Right ventricle myocardium superior (tissue), 1 donor: Measurements from ENCODE around the gene LNPEP. TPM values are rescaled to one million over a fixed set of nuclear protein-coding genes. Genes with fewer than 3 reads are reported as not detected.
A peak's percentile ranks its signal among the peaks of the same experiment; 100 is the strongest.

Experiments
- ATAC-seq: fragments of 200-7000 bp; cut with Tn5 transposase; one replicate; pipeline ENCODE4 v1.9.1; 2020; ENCODE audit warnings: mild to moderate bottlenecking; ENCODE audit not compliant: poor library complexity
- DNase-seq: peaks from one replicate; pipeline ENCODE4 v3.0.0-alpha.2; 2020
- intact Hi-C: fragments of 100-400 bp; cut with DNase I; formaldehyde crosslinking; loops from one replicate; pipeline ENCODE4 v1.11.2; 2022
- total RNA-seq: library from RNA; stranded (reverse); fragmentation: NEBNext Ultra II Directional; extraction: Animal tissue kit (Norgen Biotek cat#: 25700); gene quantifications from one replicate; pipeline ENCODE4 v1.2.1, GENCODE V29; 2021
- donor health status: DM: no; HTN: yes; CAD: no; lungs with severe emphysema.

The LNPEP gene
- total RNA-seq, 1 donor from 2014 or later: 44.4 TPM

DNA sequence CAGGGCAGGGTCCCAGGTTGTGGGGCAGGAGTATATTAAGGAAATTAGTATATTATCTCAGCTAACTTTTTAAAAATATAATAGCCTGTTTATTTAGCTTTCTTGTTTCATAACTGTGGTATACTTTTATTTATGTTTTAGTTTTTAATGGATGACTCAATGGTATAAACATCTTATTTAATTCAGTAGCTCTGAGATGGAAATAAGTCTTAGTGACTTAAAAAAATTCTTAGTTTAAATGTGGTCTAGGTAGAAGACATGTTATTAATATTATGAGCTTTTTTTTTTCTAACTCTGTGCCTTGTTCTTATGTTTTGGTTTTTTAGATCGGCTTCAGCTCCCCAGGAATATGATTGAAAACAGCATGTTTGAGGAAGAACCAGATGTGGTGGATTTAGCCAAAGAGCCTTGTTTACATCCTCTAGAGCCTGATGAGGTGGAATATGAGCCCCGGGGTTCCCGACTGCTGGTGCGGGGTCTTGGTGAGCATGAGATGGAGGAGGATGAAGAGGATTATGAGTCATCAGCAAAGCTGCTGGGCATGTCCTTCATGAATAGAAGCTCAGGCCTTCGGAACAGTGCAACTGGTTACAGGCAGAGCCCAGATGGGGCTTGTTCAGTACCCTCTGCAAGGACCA, 43.1 kb downstream of the LNPEP start:
- ATAC-seq: no peak
- no peak for DNase-seq
- intact Hi-C loops: loop anchor here (5.0 kb wide), 1 partner anchor 42 kb away; the partner anchor contains the start of gene LNPEP

DNA sequence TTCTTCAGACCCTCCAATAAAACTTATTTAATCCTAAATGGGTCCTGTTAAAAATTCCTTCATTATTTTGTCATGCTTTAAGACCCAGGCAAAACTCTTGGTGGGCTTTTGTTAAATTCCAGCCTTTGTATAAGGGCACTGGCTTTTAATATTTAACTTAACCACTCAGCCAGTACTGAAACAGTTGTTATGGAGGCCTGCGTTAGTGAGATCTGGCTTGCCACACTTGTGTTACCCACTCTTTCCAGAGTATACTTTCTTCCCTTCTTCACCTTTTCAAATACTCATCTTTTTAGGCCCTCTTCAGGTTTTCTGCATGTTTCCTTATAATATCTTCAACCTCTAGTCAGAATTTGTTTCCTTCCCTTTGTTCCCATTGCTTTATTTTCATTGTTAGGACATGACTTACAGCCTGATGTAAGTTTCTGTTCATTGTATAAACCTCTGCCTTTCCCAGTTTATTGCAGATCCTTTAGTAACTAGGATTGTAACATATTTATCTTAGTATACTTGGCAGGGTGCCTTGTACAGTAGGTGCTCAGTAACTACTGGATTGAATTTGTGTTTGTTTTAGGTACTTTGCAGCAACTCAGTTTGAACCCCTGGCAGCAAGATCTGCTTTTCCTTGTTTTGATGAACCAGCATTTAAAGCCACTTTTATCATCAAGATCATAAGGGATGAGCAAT, 48.8 kb downstream of the LNPEP start:
- DNase-seq: no peak
- peak; percentile 43 for ATAC-seq
- intact Hi-C loops: loop anchor here (10.0 kb wide), 1 partner anchor 110 kb away; the partner anchor contains the start of gene ERAP2

DNA sequence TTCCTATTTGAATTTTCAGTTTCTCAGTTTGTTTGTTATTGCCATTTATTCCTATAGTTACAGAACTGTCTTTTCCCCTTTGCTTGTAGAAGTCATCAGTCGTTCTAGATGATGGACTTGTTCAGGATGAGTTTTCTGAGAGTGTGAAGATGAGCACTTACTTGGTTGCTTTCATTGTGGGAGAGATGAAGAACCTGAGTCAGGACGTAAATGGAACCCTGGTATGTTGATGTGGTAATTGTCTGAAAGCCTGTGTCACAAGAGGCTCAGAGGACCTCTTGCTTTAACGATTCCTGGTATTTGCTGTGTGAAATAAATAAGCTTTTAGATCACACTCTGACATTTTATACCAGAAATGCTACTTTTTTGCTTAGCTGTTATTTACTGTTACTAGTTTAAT, 50.6 kb downstream of the LNPEP start:
- DNase-seq (no peak), ATAC-seq (no peak)
- intact Hi-C loops: loop anchor here (10.0 kb wide), 1 partner anchor 112 kb away; the partner anchor contains the start of gene ERAP2

DNA sequence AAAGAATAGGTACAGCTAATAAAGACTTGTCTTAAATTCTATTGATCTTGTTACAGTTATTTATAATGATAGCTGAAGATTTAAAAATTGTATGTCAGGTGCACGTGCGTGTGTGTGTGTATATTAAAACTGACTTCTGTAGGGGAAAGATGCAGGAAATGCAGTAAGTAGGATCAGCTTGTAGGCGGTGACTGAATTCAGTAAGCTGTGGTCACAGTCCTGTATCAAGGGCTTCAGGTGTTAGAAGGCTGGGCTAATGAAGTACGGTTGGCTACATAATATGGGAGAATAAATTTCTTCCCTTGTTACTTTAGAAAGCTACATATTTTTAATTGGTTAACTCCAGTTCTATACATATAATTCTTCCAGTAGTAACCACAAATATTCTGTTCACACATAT, 54.2 kb downstream of the LNPEP start:
- DNase-seq (no peak), ATAC-seq (no peak)
- intact Hi-C loops: no loop called here

DNA sequence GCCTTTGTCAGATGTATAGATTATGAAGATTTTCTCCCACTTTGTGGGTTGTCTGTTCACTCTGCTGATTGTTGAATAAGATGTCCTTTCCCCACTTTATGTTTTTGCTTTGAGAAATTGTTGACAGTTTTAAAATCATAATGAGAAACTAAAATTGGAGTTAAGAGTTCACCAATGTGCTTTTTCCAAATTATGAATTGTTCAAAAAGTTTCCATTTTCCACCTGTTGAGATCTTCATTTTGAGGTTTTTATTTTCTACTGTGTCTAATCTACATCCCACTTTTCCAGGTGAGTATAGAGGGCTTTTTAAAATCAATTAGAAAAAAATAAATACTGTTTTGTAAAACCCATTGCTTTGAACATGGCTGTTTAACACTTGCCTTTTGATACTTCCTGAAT, 55.8 kb downstream of the LNPEP start:
- intact Hi-C loops: no loop called here
- no peak for ATAC-seq
- DNase-seq: no peak

DNA sequence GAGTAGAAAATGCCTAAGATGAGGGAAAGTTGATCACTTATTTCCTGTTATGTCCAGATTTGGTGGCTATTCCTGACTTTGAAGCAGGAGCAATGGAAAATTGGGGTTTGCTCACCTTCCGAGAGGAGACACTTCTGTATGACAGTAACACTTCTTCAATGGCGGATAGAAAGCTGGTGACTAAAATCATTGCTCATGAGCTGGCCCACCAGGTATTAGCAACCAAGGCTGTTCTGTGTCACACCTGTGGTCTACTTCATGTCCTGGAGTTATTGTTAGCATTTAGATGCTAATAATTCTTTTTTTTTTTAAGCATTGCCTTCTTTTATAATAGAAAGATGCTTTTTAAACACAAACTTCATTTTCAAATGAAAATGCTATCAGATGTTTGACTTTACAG, 57.9 kb downstream of the LNPEP start:
- intact Hi-C loops: no loop called here
- no peak for DNase-seq
- ATAC-seq: no peak

DNA sequence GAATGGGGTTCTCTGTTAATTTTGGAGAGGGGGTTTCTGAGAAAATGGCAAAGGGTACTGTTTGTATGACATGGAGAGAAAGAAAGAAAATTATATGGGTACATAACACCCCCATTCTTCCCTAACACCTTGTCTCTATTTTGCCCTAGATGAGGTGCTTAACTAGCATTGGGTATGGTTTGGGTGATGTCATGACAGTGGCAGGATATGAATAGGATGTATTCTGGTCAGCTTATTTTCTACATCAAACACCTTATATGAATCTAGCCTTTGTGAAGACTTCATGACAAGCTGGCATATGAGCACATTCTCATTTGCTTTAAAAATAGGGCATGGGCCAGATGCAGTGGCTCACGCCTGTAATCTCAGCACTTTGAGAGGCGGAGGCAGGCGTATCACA, 58.6 kb downstream of the LNPEP start:
- DNase-seq: no peak
- intact Hi-C loops: no loop called here
- no peak for ATAC-seq

DNA sequence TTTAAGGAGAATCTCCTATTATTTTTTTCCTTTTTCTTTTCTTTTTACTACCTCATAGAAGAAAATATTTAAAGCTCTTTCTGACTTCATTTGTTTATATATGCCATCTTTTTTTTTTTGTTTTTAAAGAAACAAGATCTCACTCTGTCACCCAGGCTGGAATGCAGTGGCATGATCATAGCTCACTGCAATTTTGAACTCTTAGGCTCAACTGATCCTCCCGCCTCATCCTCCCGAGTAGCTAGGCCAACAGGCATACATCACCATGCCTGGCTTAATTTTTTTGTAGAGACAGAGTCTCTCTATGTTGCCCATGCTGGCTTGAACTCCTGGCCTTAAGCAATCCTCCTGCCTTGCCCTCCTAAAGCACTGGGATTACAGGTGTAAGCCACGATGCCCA, 59.5 kb downstream of the LNPEP start:
- intact Hi-C loops: no loop called here
- ATAC-seq: no peak

DNA sequence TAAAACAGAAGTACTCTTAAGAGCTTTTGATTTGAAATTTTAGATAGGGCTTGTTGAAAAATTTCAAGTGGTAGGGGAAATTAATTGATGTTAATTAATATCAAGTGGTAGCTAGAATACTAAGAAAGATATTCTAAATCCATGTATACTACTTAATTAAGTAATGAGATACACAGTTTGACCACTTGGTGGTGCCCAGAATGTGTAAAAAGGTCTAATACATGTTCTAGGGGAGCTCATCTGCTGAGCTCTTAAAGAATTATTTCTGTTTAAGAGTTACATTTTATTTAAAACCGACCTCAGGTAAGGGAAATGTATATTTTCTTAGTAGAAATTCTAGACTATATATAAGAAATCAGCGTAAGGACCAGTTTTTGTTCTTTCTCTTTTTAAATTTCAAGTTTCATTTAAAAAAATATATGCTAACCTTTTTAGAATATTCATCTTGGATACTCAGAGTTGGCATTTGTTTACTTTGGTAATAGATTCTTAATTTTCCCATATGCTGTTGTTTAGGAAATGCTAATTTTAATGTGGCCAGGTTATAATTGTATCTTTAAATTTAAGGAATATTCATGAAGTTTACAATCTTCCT, 61.5 kb downstream of the LNPEP start:
- intact Hi-C loops: no loop called here
- DNase-seq (no peak), ATAC-seq (no peak)

More for the DNA sequence above, 59.5 kb downstream of the LNPEP start:
- no peak for DNase-seq

DNA sequence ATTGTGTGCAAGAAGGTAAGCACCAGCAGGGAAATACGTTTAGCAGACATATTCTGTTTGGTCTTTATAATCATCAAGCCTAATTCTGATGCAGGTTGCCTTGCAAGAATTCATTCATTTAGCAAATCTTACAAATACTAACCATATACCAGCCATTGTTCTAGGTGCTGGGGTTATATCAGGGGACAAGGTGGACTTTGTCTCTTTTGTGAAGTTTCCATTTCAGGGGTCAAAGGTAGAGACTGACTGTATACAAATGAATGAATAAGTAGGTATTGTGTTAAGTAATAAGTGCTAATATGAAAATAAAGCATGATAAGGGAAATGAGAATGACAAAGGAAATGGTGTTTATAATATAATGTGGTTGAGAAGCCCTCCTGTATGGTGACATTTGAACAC, 64.0 kb downstream of the LNPEP start:
- intact Hi-C loops: loop anchor here (10.0 kb wide), 1 partner anchor 165 kb away; no protein-coding TSS in a partner anchor
- no peak for ATAC-seq
- DNase-seq: no peak

DNA sequence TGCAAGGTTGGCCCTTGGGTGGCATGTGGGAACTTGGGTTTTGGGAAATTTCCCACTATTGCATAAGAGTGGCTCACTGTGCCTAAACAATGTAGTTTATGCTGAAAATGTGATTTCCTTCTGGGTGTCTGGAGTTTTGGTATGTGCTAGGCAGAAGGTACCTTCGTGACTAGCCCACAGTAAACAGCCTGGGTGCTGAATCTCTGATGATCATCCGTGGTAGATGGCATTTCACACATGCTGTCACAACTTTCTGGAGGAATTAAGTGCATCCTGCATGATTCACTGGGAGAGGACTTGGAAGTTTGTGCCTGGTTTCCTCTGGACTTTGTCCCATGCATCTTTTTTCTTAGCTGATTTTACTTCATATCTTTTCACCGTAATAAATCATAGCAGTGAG, 64.5 kb downstream of the LNPEP start:
- ATAC-seq: no peak
- intact Hi-C loops: loop anchor here (10.0 kb wide), 1 partner anchor 164 kb away; no protein-coding TSS in a partner anchor
- no peak for DNase-seq

DNA sequence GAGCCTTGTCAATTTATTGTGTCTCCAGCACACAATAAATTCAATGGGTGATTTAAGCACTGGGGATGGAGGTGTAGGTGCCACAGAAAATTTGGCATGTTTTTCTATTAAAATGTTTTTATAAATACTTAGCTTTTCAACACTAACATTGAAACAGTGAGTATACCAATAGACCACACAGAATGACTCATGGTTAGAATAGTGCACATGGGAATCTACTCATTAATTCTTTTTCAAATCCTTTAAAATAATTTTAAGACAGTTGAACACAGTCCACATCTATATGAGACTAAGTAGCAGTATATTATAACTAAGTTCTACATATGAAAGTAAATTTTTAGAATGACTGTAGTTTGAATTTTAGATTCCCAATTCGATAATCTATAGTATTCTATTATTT, 67.1 kb downstream of the LNPEP start:
- DNase-seq (no peak), ATAC-seq (no peak)
- intact Hi-C loops: loop anchor here (10.0 kb wide), 1 partner anchor 162 kb away; no protein-coding TSS in a partner anchor

DNA sequence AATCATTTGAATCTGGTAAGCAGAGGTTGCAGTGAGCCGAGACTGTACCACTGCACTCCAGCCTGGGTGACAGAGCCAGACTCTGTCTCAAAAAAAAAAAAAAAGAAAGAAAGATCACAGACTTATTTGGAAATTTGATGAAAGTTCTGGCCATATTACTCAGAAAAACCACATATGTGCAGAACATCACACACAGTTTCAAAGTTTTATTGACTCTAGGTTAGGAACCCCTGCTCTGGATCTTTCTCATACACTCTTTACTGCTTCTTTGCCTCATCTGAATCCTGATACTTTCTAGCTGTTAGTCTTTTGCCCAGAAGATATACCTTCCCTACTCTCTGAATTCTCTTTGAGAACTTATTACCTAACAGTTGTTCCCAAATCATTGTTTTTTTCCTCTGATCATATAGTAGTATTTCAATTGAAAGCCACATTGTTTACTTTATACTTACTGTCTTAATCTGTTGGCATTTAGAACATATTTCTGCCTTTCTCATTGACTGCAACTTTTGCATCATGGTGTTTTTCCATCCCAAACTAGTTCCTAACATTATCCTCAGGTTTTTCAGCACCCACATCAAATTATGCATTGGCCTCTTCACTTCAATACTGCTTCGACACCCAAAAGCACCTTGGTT, 68.7 kb downstream of the LNPEP start:
- ATAC-seq (no peak), DNase-seq (no peak)
- intact Hi-C loops: loop anchor here (10.0 kb wide), 1 partner anchor 160 kb away; no protein-coding TSS in a partner anchor

DNA sequence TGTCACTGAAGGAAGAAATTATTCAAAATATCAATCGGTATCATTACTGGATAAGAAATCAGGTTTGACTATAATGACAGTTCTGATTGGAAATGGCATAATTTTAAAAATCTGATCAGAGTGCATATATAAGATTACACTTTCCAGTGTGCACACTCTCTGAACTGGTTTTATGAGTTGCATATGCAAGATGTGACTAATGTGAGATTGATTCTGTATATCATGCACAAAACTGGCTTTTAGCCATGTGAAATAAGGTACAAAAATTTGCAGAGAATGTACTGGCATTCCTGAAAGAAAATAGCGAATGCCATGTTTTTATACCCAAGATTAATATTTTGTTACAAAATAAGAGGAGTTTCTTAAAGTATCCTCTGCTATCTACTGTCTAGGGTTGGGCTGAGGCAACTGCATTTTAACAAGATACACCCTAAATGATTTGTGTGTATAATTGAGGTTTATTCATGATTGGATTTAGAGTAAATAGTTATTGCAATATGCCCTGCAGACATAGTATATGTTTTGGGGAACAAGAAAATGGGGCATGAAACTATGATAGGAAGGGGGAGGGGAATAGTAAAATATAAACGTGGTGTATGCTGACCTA, 70.7 kb downstream of the LNPEP start:
- DNase-seq: no peak
- no peak for ATAC-seq
- intact Hi-C loops: loop anchor here (10.0 kb wide), 1 partner anchor 158 kb away; no protein-coding TSS in a partner anchor

DNA sequence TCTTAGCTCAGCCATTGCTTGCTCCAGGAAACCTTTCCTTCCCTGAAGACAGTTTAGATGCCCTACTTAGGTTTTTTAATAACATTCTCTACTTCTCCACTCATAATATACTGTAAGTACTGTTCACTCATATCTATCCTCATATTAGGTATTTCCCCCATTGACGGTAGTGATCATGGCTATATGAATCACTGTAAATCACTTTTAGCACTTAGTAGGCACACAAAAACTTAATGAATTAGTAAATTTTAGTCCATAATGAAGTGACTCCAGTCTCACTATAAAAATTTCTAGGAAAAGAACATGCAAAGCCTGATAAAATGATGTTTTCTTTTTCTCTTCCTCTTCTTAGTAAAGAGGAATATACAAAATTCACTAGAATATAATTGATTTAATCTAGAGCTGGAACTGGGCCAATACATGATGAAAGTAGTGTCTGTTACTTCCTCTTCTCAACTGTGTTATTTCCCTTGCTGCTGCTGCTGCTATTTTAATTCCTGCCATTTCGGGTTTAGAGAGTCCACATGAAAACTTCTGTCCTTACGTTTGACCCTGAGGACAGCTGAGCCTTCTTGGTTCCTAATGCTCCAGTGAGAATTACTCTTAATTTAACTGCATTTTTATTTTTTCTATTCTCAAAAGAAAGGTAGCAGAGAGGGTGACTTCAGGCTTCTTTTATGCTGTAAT, 73.5 kb downstream of the LNPEP start:
- DNase-seq (no peak), ATAC-seq (peak; percentile 68)
- intact Hi-C loops: loop anchor here (10.0 kb wide), 1 partner anchor 155 kb away; no protein-coding TSS in a partner anchor

DNA sequence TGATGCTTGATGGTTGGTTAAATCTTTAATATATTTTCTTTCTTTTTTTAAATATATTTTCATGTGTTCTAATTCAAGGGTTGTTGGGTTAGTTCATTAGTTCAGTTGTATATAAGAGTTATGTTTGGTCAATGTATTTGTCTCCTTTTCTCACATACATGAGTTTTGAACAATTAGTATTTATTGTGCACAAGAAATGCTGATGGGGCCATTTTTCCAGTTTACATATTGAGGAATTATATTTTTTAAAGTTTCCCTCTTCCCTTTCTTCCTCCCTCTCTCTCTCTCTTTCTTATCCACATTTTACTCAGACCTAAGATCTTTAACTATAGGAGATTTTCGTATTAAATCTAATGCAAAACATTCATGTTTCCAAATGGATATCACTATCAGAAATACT, 74.0 kb downstream of the LNPEP start:
- intact Hi-C loops: loop anchor here (10.0 kb wide), 2 partner anchors 155 to 235 kb away; no protein-coding TSS in a partner anchor
- DNase-seq (no peak), ATAC-seq (no peak)

DNA sequence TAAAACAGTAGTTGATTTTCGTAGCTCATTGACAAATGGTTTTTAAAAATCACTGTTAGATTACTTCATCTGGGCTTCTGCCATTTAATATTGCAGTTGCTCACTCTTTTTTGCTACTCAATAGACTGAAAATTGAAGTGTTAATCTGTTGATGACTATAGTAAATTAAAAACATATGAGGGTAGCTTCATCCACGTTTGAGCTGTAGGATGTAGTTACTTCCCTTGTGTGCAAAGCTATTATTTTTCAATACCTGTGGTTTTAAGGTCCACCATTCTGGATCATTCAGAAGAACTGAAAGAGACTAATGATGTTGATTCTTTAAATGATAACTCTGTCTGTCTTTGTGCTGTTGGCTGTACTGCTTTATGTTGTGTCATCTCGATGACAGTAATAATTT, 74.7 kb downstream of the LNPEP start:
- ATAC-seq: no peak
- intact Hi-C loops: loop anchor here (10.0 kb wide), 1 partner anchor 236 kb away; no protein-coding TSS in a partner anchor
- no peak for DNase-seq

DNA sequence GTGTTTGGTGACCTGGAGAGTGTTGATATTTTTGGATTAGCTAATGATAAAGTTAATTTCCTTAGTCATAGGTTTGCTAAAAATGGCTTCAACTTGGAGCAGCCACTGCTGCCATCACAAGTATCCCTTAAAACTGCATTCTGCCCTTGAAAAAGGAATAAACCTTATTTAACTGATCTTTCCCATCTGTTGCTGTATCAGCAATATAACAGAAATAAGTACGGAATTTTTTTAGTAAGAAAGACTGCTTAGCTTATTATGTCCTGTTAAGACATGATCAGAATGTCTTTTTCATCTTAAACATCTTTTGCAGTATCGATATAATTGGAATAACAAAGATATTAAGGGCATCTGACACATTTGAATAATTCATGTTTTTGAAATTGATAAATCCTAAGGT, 75.7 kb downstream of the LNPEP start:
- no peak for DNase-seq
- intact Hi-C loops: loop anchor here (10.0 kb wide), 1 partner anchor 237 kb away; no protein-coding TSS in a partner anchor
- ATAC-seq: no peak
